ENCODE data around the gene NRIP2. TPM values are rescaled to one million over a fixed set of nuclear protein-coding genes. Genes with fewer than 3 reads are reported as not detected.

NRIP2 gene
- total and polyA plus RNA-seq, 2 experiments from 2014 or later, result 0.66 TPM; not detected in 1

DNA sequence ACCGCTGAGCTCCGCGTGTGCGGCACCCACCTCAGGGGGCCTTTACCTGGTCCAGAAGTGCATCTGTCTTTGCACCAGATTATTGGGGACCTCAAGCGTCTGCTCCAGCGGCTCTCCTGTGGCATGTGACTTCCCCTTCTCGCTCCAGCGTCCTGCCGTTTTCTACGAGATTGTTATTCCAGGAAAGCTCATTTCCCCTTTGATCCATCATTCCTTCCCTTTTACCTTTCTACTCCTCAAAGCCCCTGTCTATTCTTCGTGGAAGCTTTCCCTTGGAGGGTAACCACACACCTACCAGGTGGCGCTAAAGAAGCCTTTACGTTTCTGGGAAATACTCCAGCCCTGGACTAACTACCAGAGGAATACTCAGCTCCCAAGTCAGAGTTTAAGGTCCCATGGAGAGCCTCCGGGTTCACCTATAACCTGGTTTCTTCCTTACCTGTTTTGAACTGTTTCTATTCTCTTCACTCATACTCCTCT is 38.6 kb downstream of the NRIP2 start:
- peak; percentile 33 for DNase-seq (ENCODE audit: low spot score)
- Mint-ChIP-seq H3K9me3 (peaks cover 5% of the 10 kb centered on the region; the same call in 1 of the 3 replicates), H3K36me3 (ENCODE audit: low read depth) (peaks cover 53% of the 10 kb centered on the region), H3K27ac (no peak overlapping the region), H3K4me3 (peak overlapping the region; percentile 88), H3K27me3 (ENCODE audit: insufficient read depth, low read depth, poor library complexity) (peaks cover 16% of the 10 kb centered on the region), H3K4me1 (peaks cover 32% of the 10 kb centered on the region)
- Histone ChIP-seq H3K4me2 (peak overlapping the region; percentile 99), H3K4me1 (ENCODE audit: insufficient read depth) (peaks cover 24% of the 10 kb centered on the region), H2AFZ (no peak overlapping the region; the same call in 1 of the 2 replicates), H3K27me3 (ENCODE audit: insufficient read depth) (no peaks in the 10 kb centered on the region), H3K27ac (ENCODE audit: low read depth) (0 out of 2 replicates have a peak overlapping the region, but pooled peaks have one; percentile 29), H3K9me2 (ENCODE audit: insufficient read depth) (no peaks in the 10 kb centered on the region), H3F3A (replicated peaks; ENCODE audit: low read depth) (peaks cover 42% of the 10 kb centered on the region), H3K4me3 (peak overlapping the region; percentile 91), H3K79me2 (replicated peaks; ENCODE audit: insufficient read depth) (peaks cover 40% of the 10 kb centered on the region), H4K20me1 (replicated peaks; ENCODE audit: insufficient read depth) (peaks cover 39% of the 10 kb centered on the region), H3K36me3 (ENCODE audit: insufficient read depth) (peaks cover 49% of the 10 kb centered on the region)
- peak; percentile 6; the same call in 2 of the 3 replicates for ATAC-seq
- TF ChIP-seq, protein P1, sequence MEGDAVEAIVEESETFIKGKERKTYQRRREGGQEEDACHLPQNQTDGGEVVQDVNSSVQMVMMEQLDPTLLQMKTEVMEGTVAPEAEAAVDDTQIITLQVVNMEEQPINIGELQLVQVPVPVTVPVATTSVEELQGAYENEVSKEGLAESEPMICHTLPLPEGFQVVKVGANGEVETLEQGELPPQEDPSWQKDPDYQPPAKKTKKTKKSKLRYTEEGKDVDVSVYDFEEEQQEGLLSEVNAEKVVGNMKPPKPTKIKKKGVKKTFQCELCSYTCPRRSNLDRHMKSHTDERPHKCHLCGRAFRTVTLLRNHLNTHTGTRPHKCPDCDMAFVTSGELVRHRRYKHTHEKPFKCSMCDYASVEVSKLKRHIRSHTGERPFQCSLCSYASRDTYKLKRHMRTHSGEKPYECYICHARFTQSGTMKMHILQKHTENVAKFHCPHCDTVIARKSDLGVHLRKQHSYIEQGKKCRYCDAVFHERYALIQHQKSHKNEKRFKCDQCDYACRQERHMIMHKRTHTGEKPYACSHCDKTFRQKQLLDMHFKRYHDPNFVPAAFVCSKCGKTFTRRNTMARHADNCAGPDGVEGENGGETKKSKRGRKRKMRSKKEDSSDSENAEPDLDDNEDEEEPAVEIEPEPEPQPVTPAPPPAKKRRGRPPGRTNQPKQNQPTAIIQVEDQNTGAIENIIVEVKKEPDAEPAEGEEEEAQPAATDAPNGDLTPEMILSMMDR (conservative IDR thresholded peaks at IDR 0.05; ENCODE audit: low read depth in 2 of 2), result peak; percentile 18 to 40; a peak in 2 of 4 replicates
- TF ChIP-seq, protein P2, sequence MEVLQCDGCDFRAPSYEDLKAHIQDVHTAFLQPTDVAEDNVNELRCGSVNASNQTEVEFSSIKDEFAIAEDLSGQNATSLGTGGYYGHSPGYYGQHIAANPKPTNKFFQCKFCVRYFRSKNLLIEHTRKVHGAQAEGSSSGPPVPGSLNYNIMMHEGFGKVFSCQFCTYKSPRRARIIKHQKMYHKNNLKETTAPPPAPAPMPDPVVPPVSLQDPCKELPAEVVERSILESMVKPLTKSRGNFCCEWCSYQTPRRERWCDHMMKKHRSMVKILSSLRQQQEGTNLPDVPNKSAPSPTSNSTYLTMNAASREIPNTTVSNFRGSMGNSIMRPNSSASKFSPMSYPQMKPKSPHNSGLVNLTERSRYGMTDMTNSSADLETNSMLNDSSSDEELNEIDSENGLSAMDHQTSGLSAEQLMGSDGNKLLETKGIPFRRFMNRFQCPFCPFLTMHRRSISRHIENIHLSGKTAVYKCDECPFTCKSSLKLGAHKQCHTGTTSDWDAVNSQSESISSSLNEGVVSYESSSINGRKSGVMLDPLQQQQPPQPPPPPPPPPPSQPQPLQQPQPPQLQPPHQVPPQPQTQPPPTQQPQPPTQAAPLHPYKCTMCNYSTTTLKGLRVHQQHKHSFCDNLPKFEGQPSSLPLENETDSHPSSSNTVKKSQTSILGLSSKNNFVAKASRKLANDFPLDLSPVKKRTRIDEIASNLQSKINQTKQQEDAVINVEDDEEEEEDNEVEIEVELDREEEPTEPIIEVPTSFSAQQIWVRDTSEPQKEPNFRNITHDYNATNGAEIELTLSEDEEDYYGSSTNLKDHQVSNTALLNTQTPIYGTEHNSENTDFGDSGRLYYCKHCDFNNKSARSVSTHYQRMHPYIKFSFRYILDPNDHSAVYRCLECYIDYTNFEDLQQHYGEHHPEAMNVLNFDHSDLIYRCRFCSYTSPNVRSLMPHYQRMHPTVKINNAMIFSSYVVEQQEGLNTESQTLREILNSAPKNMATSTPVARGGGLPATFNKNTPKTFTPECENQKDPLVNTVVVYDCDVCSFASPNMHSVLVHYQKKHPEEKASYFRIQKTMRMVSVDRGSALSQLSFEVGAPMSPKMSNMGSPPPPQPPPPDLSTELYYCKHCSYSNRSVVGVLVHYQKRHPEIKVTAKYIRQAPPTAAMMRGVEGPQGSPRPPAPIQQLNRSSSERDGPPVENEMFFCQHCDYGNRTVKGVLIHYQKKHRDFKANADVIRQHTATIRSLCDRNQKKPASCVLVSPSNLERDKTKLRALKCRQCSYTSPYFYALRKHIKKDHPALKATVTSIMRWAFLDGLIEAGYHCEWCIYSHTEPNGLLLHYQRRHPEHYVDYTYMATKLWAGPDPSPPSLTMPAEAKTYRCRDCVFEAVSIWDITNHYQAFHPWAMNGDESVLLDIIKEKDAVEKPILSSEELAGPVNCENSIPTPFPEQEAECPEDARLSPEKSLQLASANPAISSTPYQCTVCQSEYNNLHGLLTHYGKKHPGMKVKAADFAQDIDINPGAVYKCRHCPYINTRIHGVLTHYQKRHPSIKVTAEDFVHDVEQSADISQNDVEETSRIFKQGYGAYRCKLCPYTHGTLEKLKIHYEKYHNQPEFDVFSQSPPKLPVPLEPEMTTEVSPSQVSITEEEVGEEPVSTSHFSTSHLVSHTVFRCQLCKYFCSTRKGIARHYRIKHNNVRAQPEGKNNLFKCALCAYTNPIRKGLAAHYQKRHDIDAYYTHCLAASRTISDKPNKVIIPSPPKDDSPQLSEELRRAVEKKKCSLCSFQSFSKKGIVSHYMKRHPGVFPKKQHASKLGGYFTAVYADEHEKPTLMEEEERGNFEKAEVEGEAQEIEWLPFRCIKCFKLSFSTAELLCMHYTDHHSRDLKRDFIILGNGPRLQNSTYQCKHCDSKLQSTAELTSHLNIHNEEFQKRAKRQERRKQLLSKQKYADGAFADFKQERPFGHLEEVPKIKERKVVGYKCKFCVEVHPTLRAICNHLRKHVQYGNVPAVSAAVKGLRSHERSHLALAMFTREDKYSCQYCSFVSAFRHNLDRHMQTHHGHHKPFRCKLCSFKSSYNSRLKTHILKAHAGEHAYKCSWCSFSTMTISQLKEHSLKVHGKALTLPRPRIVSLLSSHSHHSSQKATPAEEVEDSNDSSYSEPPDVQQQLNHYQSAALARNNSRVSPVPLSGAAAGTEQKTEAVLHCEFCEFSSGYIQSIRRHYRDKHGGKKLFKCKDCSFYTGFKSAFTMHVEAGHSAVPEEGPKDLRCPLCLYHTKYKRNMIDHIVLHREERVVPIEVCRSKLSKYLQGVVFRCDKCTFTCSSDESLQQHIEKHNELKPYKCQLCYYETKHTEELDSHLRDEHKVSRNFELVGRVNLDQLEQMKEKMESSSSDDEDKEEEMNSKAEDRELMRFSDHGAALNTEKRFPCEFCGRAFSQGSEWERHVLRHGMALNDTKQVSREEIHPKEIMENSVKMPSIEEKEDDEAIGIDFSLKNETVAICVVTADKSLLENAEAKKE (CRISPR knock-in tag; IDR thresholded peaks at IDR 0.05), result no peak

Data from GM23338 (cell line).